NT2/D1 (cell line): Measurements from ENCODE around the gene FXN.

ENCODE experiments used
- SUZ12 ChIP-seq: IDR thresholded peaks from 2 replicates; pipeline ENCODE4 v1.6.1; 2011; ENCODE audit not compliant: insufficient read length, insufficient read depth; ENCODE audit errors: extremely low read depth
- YY1 ChIP-seq: IDR thresholded peaks from 2 replicates; pipeline ENCODE4 v1.6.1; 2011; ENCODE audit not compliant: insufficient read length, insufficient read depth
- ZNF274 ChIP-seq: IDR thresholded peaks from 2 replicates; pipeline ENCODE4 v1.6.1; 2011; ENCODE audit warnings: mild to moderate bottlenecking, low read depth, low read length

DNA sequence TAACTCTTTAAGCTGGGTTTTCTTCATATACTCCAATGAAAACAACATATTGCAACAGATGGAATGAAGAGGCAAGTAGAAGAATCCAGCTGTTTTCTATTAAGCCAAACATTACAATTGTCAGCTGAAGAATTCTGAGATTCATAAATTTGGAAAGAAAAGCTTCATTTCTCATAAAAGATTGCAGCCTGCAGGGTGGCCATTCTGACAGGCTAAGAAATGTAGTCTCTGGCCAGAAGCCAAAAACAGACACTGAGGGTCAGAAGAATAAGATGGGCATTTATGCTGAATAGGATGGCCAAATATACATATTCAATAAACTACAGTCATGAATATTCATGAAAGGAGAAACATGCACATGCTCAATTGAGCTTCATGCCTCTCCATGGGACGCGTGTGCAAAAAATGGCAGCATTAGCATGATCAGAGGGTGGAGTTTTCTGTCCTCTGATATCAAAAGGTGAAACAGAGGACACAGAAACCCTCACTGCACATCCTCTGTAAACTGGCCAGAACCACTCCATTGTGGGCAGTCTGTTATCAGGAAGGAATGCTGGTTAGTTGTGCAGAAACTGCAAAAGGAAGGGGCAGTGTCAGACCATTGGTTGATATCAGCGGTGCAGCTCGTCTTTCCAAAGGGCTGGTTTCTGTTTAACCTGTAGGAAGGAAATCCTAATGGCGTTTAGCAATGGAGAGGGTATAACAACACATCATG lies 50.2 kb downstream of the FXN start:
- TF ChIP-seq YY1 (no peak), SUZ12 (no peak), ZNF274 (no peak)
